Naive thymus-derived CD8-positive, alpha-beta T cell (primary cell): Measurements from ENCODE around the gene KCNH5. TPM values are rescaled to one million over a fixed set of nuclear protein-coding genes. Genes with fewer than 3 reads are reported as not detected.

Experiments used
- polyA plus RNA-seq, 3 donors: library from polyadenylated mRNA; unstranded; fragments of 300-500 nt; fragmentation: Illumina TruSeq; gene quantifications; one replicate each; pipeline ENCODE4 v1.2.3, GENCODE V29; 2021
- total RNA-seq, 8 experiments: library from RNA in 2 of 8; stranded (reverse) in 2 of 8; gene quantifications; one replicate each; pipeline ENCODE4 v1.2.3 and lab custom pipeline; 2021 to 2026

Gene KCNH5
- total and polyA plus RNA-seq, 5 experiments from 2014 or later: not detected

Other genes with a start within 250 kb of the KCNH5 start
- gene RHOJ, start 159.0 kb upstream of the KCNH5 start, total RNA-seq: not detected
- not detected for gene RHOJ, start 159.0 kb upstream of the KCNH5 start, polyA plus RNA-seq